Heart left ventricle (tissue), 16 donors: ENCODE data around the gene TBXA2R. TPM values are rescaled to one million over a fixed set of nuclear protein-coding genes. Genes with fewer than 3 reads are reported as not detected.

Source experiments
- ATAC-seq, 4 donors: fragments of 200-7000 bp; cut with Tn5 transposase; one replicate each; pipeline ENCODE4 v1.9.1; 2020 to 2022; ENCODE audit warnings: moderate library complexity in 4 of 4, mild to moderate bottlenecking in 3 of 4, moderate number of reproducible peaks in 1 of 4
- DNase-seq, 5 donors: peaks; one replicate each; pipeline ENCODE4 v3.0.0-alpha.2; 2020
- H3K27ac ChIP-seq, 12 donors: fragments of 200-600 bp; sonication (generic) in 4 of 12; one replicate each; pipeline versions ENCODE4 v1.5.0 to v1.8.0; 2016 to 2022; ENCODE audit warnings: mild to moderate bottlenecking in 2 of 12
- H3K27me3 ChIP-seq, 9 donors: fragments of 200-600 bp; sonication (generic) in 2 of 9; one replicate each; pipeline versions ENCODE4 v1.5.1 to v1.8.0; 2016 to 2022; ENCODE audit warnings: mild to moderate bottlenecking in 3 of 9
- H3K36me3 ChIP-seq, 9 donors: fragments of 200-600 bp; sonication (generic) in 2 of 9; one replicate each; pipeline versions ENCODE4 v1.5.0 to v1.8.0; 2018 to 2022; ENCODE audit warnings: mild to moderate bottlenecking in 2 of 9
- H3K4me1 ChIP-seq, 12 donors: fragments of 200-600 bp; sonication (generic) in 4 of 12; one replicate each; pipeline versions ENCODE4 v1.5.0 to v1.8.0; 2016 to 2022; ENCODE audit warnings: mild to moderate bottlenecking in 3 of 12
- H3K4me3 ChIP-seq, 12 donors: fragments of 200-600 bp; sonication (generic) in 4 of 12; one replicate each; pipeline versions ENCODE4 v1.5.0 to v1.8.0; 2017 to 2022; ENCODE audit warnings: mild to moderate bottlenecking in 9 of 12, moderate library complexity in 4 of 12
- H3K9me3 ChIP-seq, 12 donors: fragments of 200-600 bp; sonication (generic) in 4 of 12; one replicate each; pipeline versions ENCODE4 v1.5.0 to v1.8.0; 2016 to 2022; ENCODE audit warnings: mild to moderate bottlenecking in 1 of 12
- CTCF ChIP-seq, 12 donors: fragments of 200-600 bp; sonication (generic) in 4 of 12; IDR thresholded peaks; one replicate each; pipeline versions ENCODE4 v1.5.0 to v1.8.0; 2018 to 2022; ENCODE audit warnings: antibody characterized with exemption in 12 of 12, mild to moderate bottlenecking in 5 of 12
- POLR2A ChIP-seq, 2 donors: fragments of 450-650 bp; IDR thresholded peaks; one replicate each; pipeline ENCODE4 v1.6.1; 2017; ENCODE audit warnings: antibody characterized with exemption in 2 of 2, mild to moderate bottlenecking in 2 of 2, moderate library complexity in 2 of 2
- WGBS, 4 donors: extraction: QIAGEN DNeasy Blood & Tissue Kit in 2 of 4; methylation state at CpG; one replicate each; pipeline versions ENCODE4 v1.1.5 to v1.1.7; 2013 to 2018; 5-methylcytosine and 5-hydroxymethylcytosine counted together
- intact Hi-C, 10 donors: fragments of 100-400 bp; cut with DNase I; formaldehyde crosslinking; loops; one replicate each; pipeline versions ENCODE4 v1.11.1 to v1.14.2; 2022
- polyA plus RNA-seq, 2 donors: library from polyadenylated mRNA; stranded (reverse); fragments of 200-250 nt; gene quantifications; one replicate each; pipeline ENCODE4 v1.2.3, GENCODE V29; 2013
- total RNA-seq, 9 donors: library from RNA; depleted of rRNA in 2 of 9; stranded (reverse); fragments of >200 nt in 2 of 9; fragmentation: NEBNext Ultra II Directional in 3 of 9; extraction: Animal tissue kit (Norgen Biotek cat#: 25700) in 3 of 9; gene quantifications; one replicate each; pipeline versions ENCODE4 v1.1.0 to v1.2.4, GENCODE V29; 2016 to 2023
- donor health status: ischemic (EF 13 %, LVEDD 7.1; RV severe dilation, severe dysfunction).
- donor health status: healthy with polysubstance abuse.
- donor health status: DM: no; HTN: yes; CAD: no.
- donor health status: DM: no; HTN: no; CAD: no.
- donor health status: ischemic (EF 25% LVEDD 6.9; RV normal size, moderate dysfunction).
- donor health status: ischemic (EF 25% LVEDD 5.7; RV mildly dilated, moderate dysfunction).
- donor health status: healthy.
- donor health status: DM: yes; HTN: yes; CAD: no.
- donor health status: ischemic (EF 35%, LVEDD 5.7; RV mildly dilated, moderate dysfunction).
- donor health status: nonischemic (EF 11% LVEDD 7.7; RV severe dilation, severe dysfunction).
- donor health status: DM: yes; HTN: yes; CAD: no.
- donor health status: PGD.
- donor health status: ischemic (EF 29% LVEDD 5.4; RV normal size, mild dysfunction).
- donor health status: nonischemic (EF 23%, LVEDD 6.1; RV moderate dilation, normal function).

Gene TBXA2R
- total and polyA plus RNA-seq, 11 donors = 1.9 to 5.1 (median 2.9) TPM

- WGBS, 4 donors = 37 to 61% (median 45%) methylated on average over 52 to 66 of the region's 78 CpGs
- ATAC-seq (peak in 3 of 4 donors; percentile 9 to 18 (median 9)), DNase-seq (peak; percentile 54 to 82 (median 72))
- Histone ChIP-seq H3K27ac (peak overlapping the region in 3 of 12 donors; percentile 29 to 77 (median 30)), H3K4me3 (peak overlapping the region in 9 of 12 donors; percentile 35 to 56 (median 43)), H3K9me3 (no peaks in the 10 kb centered on the region), H3K36me3 (peaks cover 0 to 9% (median 0%) of the 10 kb centered on the region in 9 donors), H3K27me3 (no peaks in the 10 kb centered on the region), H3K4me1 (peaks cover 0 to 35% (median 21%) of the 10 kb centered on the region in 12 donors)
- TF ChIP-seq CTCF (IDR thresholded peaks at IDR 0.05) (no peak), POLR2A (IDR thresholded peaks at IDR 0.05) (no peak)
- intact Hi-C loops = no loop called here
These were observed 29.8 kb downstream of the TBXA2R start for GRCh38 chr19:3576696-3577443.

- ATAC-seq = no peak
- Histone ChIP-seq H3K4me1 (peaks cover 0 to 37% (median 22%) of the 10 kb centered on the region in 12 donors), H3K27ac (peak overlapping the region in 2 of 12 donors; percentile 30 to 77), H3K9me3 (no peaks in the 10 kb centered on the region), H3K27me3 (no peaks in the 10 kb centered on the region), H3K4me3 (peak overlapping the region in 9 of 12 donors; percentile 35 to 56 (median 43)), H3K36me3 (peaks cover 0 to 9% (median 0%) of the 10 kb centered on the region in 9 donors)
- no peak for DNase-seq
- intact Hi-C loops = no loop called here
- 82 to 88% (median 85%) methylated on average over 27 to 29 of the region's 29 CpGs for WGBS, 4 donors
- TF ChIP-seq POLR2A (IDR thresholded peaks at IDR 0.05) = no peak
- no peak for TF ChIP-seq CTCF (IDR thresholded peaks at IDR 0.05)
These were observed 30.6 kb downstream of the TBXA2R start for GRCh38 chr19:3575949-3576673.

GRCh38 chr19:3575260-3575741, 31.4 kb downstream of the TBXA2R start:
- ATAC-seq (no peak), DNase-seq (no peak)
- Histone ChIP-seq H3K9me3 (no peaks in the 10 kb centered on the region), H3K27ac (no peak overlapping the region), H3K4me3 (no peak overlapping the region), H3K36me3 (peaks cover 0 to 9% (median 0%) of the 10 kb centered on the region in 9 donors), H3K4me1 (peaks cover 0 to 37% (median 22%) of the 10 kb centered on the region in 12 donors), H3K27me3 (no peaks in the 10 kb centered on the region)
- 89 to 95% (median 93%) methylated on average over 19 of the region's 19 CpGs for WGBS, 4 donors
- intact Hi-C loops = no loop called here
- no peak for TF ChIP-seq CTCF (IDR thresholded peaks at IDR 0.05)
- TF ChIP-seq POLR2A (IDR thresholded peaks at IDR 0.05) = no peak
